Measurements from ENCODE around the gene CYB5D1.

DNA sequence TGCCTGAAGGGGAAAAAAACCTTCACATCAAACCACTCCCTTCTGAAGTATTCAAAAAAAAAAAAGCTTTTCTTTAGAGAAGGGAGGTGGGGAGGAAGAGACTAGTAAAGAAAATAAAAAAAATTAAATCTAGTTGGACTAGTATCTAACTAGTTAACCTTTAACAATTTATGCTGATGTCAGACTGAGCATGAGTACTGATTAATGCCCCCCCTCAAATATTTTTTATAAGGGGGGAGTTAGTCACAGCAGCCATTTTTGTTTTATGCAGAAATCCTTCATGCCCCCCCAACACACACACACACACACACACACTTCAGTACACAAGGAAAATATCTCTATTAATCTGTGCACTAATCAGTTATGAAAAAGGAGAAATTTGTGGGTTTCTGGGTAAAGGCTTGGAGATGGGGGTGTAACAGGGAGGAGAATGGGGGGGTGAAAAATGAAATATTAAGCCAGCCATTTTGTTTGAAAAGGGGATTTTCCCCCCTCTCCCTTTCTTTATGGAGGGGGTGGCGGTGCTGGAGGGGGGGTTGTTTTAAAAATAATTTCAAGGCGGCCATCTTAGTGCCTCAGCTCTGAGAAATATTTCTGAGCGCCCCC lies 26.1 kb downstream of the CYB5D1 start:
- TF ChIP-seq ZNF8 (CRISPR knock-in tag; IDR thresholded peaks at IDR 0.05) (no peak), ARNTL (CRISPR knock-in tag; IDR thresholded peaks at IDR 0.05; ENCODE audit: borderline replicate concordance, low read depth) (no peak), TOX (CRISPR knock-in tag; IDR thresholded peaks at IDR 0.05; ENCODE audit: borderline replicate concordance) (no peak)
- TF ChIP-seq, protein P1, sequence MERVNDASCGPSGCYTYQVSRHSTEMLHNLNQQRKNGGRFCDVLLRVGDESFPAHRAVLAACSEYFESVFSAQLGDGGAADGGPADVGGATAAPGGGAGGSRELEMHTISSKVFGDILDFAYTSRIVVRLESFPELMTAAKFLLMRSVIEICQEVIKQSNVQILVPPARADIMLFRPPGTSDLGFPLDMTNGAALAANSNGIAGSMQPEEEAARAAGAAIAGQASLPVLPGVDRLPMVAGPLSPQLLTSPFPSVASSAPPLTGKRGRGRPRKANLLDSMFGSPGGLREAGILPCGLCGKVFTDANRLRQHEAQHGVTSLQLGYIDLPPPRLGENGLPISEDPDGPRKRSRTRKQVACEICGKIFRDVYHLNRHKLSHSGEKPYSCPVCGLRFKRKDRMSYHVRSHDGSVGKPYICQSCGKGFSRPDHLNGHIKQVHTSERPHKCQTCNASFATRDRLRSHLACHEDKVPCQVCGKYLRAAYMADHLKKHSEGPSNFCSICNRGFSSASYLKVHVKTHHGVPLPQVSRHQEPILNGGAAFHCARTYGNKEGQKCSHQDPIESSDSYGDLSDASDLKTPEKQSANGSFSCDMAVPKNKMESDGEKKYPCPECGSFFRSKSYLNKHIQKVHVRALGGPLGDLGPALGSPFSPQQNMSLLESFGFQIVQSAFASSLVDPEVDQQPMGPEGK (CRISPR knock-in tag; IDR thresholded peaks at IDR 0.05; ENCODE audit: borderline replicate concordance) = peak; percentile 100

Measured in SK-N-SH treated with all-trans-retinoic acid at 6 μM for 48 hours (cell line).